Measurements from ENCODE around the gene ERVH48-1.
"Not testable (repeated sequence)": the region's sequence is repeated elsewhere in the genome, so short reads cannot be mapped to it uniquely, and the experiment has no call there.

Gene ERVH48-1

DNA sequence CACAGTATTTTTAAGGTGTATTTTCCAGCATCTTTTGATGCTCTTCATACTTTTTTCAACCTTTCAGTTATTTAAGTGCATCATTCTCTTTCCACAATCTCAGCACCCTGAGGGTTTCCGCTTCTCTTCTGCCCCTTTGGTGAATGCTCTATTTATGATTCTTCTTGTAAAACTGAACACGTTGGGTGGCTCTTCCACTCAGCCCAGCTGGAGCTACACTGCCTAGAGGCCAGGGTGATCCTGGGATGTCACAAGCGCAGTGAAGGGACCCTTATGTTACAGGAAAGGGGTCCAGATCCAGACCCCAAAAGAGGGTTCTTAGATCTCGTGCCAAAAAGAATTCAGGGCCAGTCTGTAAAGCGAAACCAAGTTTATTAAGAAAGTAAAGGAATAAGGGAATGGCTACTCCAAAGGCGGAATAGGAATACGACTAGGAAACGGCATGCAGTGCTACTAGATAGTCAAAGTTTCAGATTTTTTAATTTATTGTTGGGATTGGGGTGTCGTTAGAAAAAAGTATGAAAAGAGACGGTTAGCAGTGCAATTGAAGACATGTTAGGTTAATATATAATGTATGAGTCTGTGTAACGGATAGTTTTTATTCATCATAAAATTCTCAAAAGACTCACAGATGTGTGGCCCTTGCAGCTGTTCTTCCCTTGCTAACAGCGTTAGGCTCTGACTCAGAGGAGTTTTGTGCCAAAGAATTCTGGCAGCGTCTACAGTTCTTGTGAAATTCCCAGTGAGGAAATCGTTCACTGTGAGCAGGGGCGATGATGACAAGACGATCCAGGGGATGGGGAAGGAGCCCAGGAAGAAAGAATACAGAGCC, 14.4 kb upstream of the ERVH48-1 start:
- Histone ChIP-seq H3K9me3 (ENCODE audit: control insufficient read depth, insufficient read depth, low read depth, low read length) (no peaks in the 10 kb centered on the region), H3K27ac (ENCODE audit: extremely low read depth, low read depth, low read length) (no peak overlapping the region), H3K36me3 (ENCODE audit: control insufficient read depth in 2 of 2, insufficient read depth in 1 of 2, low read length in 2 of 2) (no peaks in the 10 kb centered on the region), H3K4me3 (ENCODE audit: low read depth, low read length) (no peak overlapping the region), H3K4me1 (ENCODE audit: control insufficient read depth, insufficient read depth, low read length) (no peaks in the 10 kb centered on the region)
- CTCF ChIA-PET = interaction anchor here (0.6 to 1.2 kb wide), 2 partner anchors 11 to 42 kb away, joined by 3 to 4 read pairs; no protein-coding TSS in a partner anchor
- peak; percentile 58; the same call in 1 of the 2 replicates for TF ChIP-seq ZBTB20 (tag by site-specific recombination; IDR thresholded peaks at IDR 0.05)
- no peak for TF ChIP-seq SP2 (tag by site-specific recombination; IDR thresholded peaks at IDR 0.05)
- POLR2A ChIA-PET = no interaction called here

DNA sequence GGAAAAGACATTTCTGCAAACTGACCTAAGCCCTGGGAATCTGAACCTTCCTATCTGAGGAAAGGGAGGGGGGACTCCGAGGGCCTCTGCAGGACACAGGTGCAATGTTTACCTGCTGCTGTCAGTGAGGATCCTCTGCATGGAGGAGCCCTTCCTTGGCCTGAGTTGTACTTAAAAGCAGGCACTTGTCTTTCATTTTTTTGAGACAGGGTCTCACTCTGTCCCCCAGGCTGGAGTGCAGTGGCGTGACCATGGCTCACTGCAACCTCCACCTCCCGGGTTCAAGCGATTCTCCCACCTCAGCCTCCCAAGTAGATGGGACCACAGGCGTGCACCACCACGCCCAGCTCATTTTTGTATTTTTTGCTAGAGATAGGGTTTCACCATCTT, 13.2 kb upstream of the ERVH48-1 start:
- not testable (repeated sequence) for H3K4me3 ChIP-seq (ENCODE audit: low read depth, low read length); H3K9me3 ChIP-seq (ENCODE audit: control insufficient read depth, insufficient read depth, low read depth, low read length); H3K27ac ChIP-seq (ENCODE audit: extremely low read depth, low read depth, low read length); H3K36me3 ChIP-seq (ENCODE audit: control insufficient read depth in 2 of 2, insufficient read depth in 1 of 2, low read length in 2 of 2); H3K4me1 ChIP-seq (ENCODE audit: control insufficient read depth, insufficient read depth, low read length)
- CTCF ChIA-PET = interaction anchor here (1.2 kb wide), 1 partner anchor 10 kb away, joined by 4 read pairs; no protein-coding TSS in a partner anchor
- POLR2A ChIA-PET = interaction anchor here (0.9 kb wide), 1 partner anchor 54 kb away, joined by 3 read pairs; no protein-coding TSS in a partner anchor

DNA sequence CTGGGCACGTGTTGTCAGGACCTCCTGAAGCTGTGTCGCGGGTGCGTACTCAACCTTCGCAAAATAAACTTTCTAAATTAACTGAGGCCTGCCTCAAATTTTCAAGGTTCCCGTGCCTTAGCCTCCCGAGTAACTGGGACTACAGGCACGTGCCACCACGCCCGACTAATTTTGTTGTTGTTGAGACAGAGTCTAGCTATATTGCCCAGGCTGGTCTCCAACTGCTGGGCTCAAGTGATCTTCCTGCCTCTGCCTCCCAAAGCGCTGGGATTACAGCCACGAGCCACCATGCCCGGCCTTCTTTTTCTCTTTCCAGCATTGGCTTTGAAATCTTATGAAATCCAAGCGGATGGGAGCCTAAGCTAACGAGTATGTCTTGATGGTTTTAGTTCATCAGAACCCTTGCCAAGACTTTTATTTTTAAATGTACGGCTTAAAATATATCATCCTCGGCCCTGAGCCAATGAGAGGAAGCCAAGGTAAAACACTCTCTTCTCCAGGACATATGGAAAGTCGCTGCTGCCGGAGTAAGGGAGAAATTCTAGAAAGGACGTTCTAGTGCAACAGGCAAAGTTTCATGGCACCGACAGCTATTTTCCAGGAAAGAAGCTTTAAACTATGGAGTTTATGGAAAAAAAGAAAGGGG, 12.7 kb upstream of the ERVH48-1 start:
- Histone ChIP-seq H3K36me3 (ENCODE audit: control insufficient read depth in 2 of 2, insufficient read depth in 1 of 2, low read length in 2 of 2) (no peaks in the 10 kb centered on the region), H3K27ac (ENCODE audit: extremely low read depth, low read depth, low read length) (no peak overlapping the region), H3K4me1 (ENCODE audit: control insufficient read depth, insufficient read depth, low read length) (no peaks in the 10 kb centered on the region), H3K4me3 (ENCODE audit: low read depth, low read length) (no peak overlapping the region), H3K9me3 (ENCODE audit: control insufficient read depth, insufficient read depth, low read depth, low read length) (no peaks in the 10 kb centered on the region)
- no peak for TF ChIP-seq ZNF341 (tag by site-specific recombination; IDR thresholded peaks at IDR 0.05; ENCODE audit: low read depth)
- POLR2A ChIA-PET = interaction anchor here (0.9 kb wide), 1 partner anchor 54 kb away, joined by 3 read pairs; no protein-coding TSS in a partner anchor
- CTCF ChIA-PET = interaction anchor here (1.2 kb wide), 1 partner anchor 9 kb away, joined by 4 read pairs; no protein-coding TSS in a partner anchor

DNA sequence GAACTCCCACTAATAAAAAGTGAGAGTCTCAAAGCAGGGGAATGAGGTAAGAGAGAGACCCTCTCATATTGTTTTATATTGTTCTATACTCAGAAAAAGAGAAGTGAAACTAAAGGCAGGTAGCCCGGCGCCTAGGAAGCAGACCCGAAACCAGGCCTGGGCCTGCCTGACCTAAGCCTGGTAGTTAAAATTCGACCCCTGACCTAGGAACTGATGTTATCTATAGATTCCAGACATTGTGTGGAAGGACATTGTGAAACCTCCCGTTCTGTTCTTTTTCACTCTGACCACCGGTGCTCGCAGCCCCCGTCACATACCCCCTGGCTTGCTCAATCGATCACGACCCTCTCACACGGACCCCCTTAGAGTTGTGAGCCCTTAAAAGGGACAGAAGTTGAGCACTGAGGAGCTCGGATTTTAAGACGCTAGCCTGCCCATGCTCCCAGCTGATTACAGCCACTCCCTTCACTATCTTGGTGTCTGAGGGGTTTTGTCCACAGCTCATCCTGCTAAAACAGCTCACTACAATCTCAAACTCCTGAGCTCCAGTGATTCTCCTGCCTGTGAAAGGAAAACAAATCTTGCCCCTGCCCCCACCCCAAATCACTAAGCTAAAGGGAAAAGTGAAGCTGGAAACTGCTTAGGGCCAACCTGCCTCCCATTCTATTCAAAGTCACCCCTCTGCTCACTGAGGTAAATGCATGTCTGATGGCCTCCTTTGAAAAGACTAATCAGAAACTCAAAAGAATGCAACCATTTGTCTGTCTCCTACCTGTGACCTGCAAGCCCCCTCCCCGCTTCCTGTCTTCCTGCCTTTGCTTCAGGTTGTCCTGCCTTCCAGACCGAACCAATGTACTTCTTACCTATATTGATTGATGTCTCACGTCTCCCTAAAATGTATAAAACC, 11.9 kb upstream of the ERVH48-1 start:
- H3K27ac ChIP-seq (ENCODE audit: extremely low read depth, low read depth, low read length); H3K4me1 ChIP-seq (ENCODE audit: control insufficient read depth, insufficient read depth, low read length); POLR2A ChIA-PET; H3K4me3 ChIP-seq (ENCODE audit: low read depth, low read length); H3K36me3 ChIP-seq (ENCODE audit: control insufficient read depth in 2 of 2, insufficient read depth in 1 of 2, low read length in 2 of 2); H3K9me3 ChIP-seq (ENCODE audit: control insufficient read depth, insufficient read depth, low read depth, low read length); CTCF ChIA-PET: not testable (repeated sequence)

DNA sequence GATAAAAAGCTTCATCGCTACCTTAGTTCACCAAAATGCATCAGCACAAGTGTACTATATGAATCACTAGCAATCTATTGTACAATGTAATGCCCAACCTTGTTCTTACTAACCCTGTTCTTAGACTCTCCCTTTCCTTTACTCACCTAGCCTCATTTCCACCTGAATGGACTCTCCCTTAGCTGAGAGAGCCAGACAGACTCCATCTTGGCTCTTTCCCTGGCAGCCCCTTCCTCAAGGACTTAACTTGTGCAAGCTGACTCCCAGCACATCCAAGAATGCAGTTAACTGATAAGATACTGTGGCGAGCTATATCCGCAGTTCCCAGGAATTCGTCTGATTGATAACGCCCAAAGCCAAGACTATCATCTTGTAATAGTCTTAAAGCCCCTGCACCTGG, 10.9 kb upstream of the ERVH48-1 start:
- POLR2A ChIA-PET = not testable (repeated sequence)

DNA sequence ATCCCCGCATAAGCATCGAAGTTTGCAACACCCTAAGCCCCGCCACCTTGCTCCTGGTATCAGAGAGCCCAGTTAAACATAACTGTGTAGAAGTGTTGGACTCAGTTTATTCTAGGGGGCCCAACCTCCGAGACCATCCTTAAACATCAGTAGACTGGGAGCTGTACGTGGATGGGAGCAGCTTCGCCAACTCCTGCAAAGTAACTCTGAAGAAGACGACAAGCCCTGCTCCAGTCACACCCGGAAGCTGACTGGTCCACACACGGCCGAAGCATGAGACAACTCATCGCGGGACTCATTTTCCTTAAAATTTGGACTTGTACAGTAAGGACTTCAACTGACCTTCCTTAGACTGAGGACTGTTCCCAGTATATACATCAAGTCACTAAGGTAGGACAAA, 8.5 kb upstream of the ERVH48-1 start:
- H3K27ac ChIP-seq (ENCODE audit: extremely low read depth, low read depth, low read length); H3K4me3 ChIP-seq (ENCODE audit: low read depth, low read length); H3K4me1 ChIP-seq (ENCODE audit: control insufficient read depth, insufficient read depth, low read length); POLR2A ChIA-PET; CTCF ChIA-PET; H3K36me3 ChIP-seq (ENCODE audit: control insufficient read depth in 2 of 2, insufficient read depth in 1 of 2, low read length in 2 of 2); H3K9me3 ChIP-seq (ENCODE audit: control insufficient read depth, insufficient read depth, low read depth, low read length): not testable (repeated sequence)
- peak; percentile 16; the same call in 1 of the 2 replicates for TF ChIP-seq ZNF707 (tag by site-specific recombination; IDR thresholded peaks at IDR 0.05)

More for the DNA sequence above, 10.9 kb upstream of the ERVH48-1 start:
- TF ChIP-seq ZNF311 (tag by site-specific recombination; IDR thresholded peaks at IDR 0.05; ENCODE audit: borderline replicate concordance) = 0 out of 2 replicates have a peak, but pooled peaks have one; percentile 52
- H3K36me3 ChIP-seq (ENCODE audit: control insufficient read depth in 2 of 2, insufficient read depth in 1 of 2, low read length in 2 of 2); H3K9me3 ChIP-seq (ENCODE audit: control insufficient read depth, insufficient read depth, low read depth, low read length); H3K27ac ChIP-seq (ENCODE audit: extremely low read depth, low read depth, low read length); H3K4me1 ChIP-seq (ENCODE audit: control insufficient read depth, insufficient read depth, low read length); CTCF ChIA-PET; H3K4me3 ChIP-seq (ENCODE audit: low read depth, low read length): not testable (repeated sequence)

All from HEK293 (cell line).